Suprapubic skin (tissue), 4 donors: ENCODE results near the gene TTC12. TPM values are rescaled to one million over a fixed set of nuclear protein-coding genes. Genes with fewer than 3 reads are reported as not detected.

ENCODE experiments used
- DNase-seq, 2 donors: peaks; one replicate each; pipeline ENCODE4 v3.0.0-alpha.2; 2019; ENCODE audit warnings: low spot score in 2 of 2
- H3K27ac ChIP-seq: fragments of 200-600 bp; sonication (generic); one replicate; pipeline ENCODE4 v1.5.1; 2019
- H3K27me3 ChIP-seq: fragments of 200-600 bp; sonication (generic); one replicate; pipeline ENCODE4 v1.5.1; 2019
- H3K36me3 ChIP-seq: fragments of 200-600 bp; sonication (generic); one replicate; pipeline ENCODE4 v1.5.1; 2019
- H3K4me1 ChIP-seq: fragments of 200-600 bp; sonication (generic); one replicate; pipeline ENCODE4 v1.5.1; 2019
- H3K4me3 ChIP-seq: fragments of 200-600 bp; sonication (generic); one replicate; pipeline ENCODE4 v1.5.1; 2019; ENCODE audit warnings: mild to moderate bottlenecking
- H3K9me3 ChIP-seq: fragments of 200-600 bp; sonication (generic); one replicate; pipeline ENCODE4 v1.5.1; 2019
- CTCF ChIP-seq, 2 donors: fragments of 200-600 bp in 1 of 2; fragments of 450-650 bp in 1 of 2; sonication (generic) in 1 of 2; IDR thresholded peaks; one replicate each; pipeline ENCODE4 v1.5.1; 2016 to 2019; ENCODE audit warnings: antibody characterized with exemption in 2 of 2, mild to moderate bottlenecking in 1 of 2, moderate library complexity in 1 of 2
- EP300 ChIP-seq: sonication (generic); formaldehyde crosslinking; IDR thresholded peaks from one replicate; pipeline ENCODE4 v1.6.1; 2017; ENCODE audit warnings: antibody characterized with exemption
- POLR2A ChIP-seq, 2 donors: fragments of 450-650 bp; IDR thresholded peaks; one replicate each; pipeline ENCODE4 v1.6.1; 2017; ENCODE audit warnings: antibody characterized with exemption in 2 of 2, mild to moderate bottlenecking in 2 of 2, moderate library complexity in 2 of 2
- POLR2AphosphoS5 ChIP-seq, 3 donors: sonication (generic); formaldehyde crosslinking; IDR thresholded peaks; one replicate each; pipeline ENCODE4 v1.6.1; 2017; ENCODE audit warnings: antibody characterized with exemption in 3 of 3
- WGBS: methylation state at CpG from one replicate; pipeline ENCODE4 v1.1.5; 2018; 5-methylcytosine and 5-hydroxymethylcytosine counted together
- total RNA-seq, 4 donors: library from RNA; depleted of rRNA; stranded (reverse); fragments of >200 nt; gene quantifications; one replicate each; pipeline ENCODE4 v1.1.0, GENCODE V29; 2016

The TTC12 gene
- total RNA-seq, 4 donors from 2014 or later: 9.5 to 67.8 (median 30.3) TPM

- WGBS: 89% methylated on average over 10 of the region's 10 CpGs
- TF ChIP-seq CTCF (IDR thresholded peaks at IDR 0.05) (no peak), POLR2A (IDR thresholded peaks at IDR 0.05) (no peak), EP300 (no peak), POLR2AphosphoS5 (IDR thresholded peaks at IDR 0.05) (no peak)
- Histone ChIP-seq H3K36me3 (no peaks in the 10 kb centered on the region), H3K27ac (no peak overlapping the region), H3K27me3 (no peaks in the 10 kb centered on the region), H3K4me1 (no peaks in the 10 kb centered on the region), H3K4me3 (no peak overlapping the region), H3K9me3 (no peaks in the 10 kb centered on the region)
- DNase-seq: no peak
Measured at GRCh38 chr11:113273720-113274119, 40.7 kb upstream of the TTC12 start.

- Histone ChIP-seq H3K27ac (no peak overlapping the region), H3K4me3 (no peak overlapping the region), H3K36me3 (no peaks in the 10 kb centered on the region), H3K4me1 (no peaks in the 10 kb centered on the region), H3K9me3 (no peaks in the 10 kb centered on the region), H3K27me3 (no peaks in the 10 kb centered on the region)
- TF ChIP-seq POLR2AphosphoS5 (IDR thresholded peaks at IDR 0.05): no peak
- no peak for TF ChIP-seq POLR2A (IDR thresholded peaks at IDR 0.05)
- TF ChIP-seq CTCF (IDR thresholded peaks at IDR 0.05): no peak
- no peak for TF ChIP-seq EP300
- 85% methylated on average over 16 of the region's 19 CpGs for whole genome bisulfite sequencing
- DNase-seq: peak in 1 of 2 donors; percentile 49
Measured at GRCh38 chr11:113274713-113275582, 39.4 kb upstream of the TTC12 start.

GRCh38 chr11:113275602-113276001, 38.8 kb upstream of the TTC12 start:
- Histone ChIP-seq H3K9me3 (no peaks in the 10 kb centered on the region), H3K36me3 (no peaks in the 10 kb centered on the region), H3K27ac (no peak overlapping the region), H3K4me3 (no peak overlapping the region), H3K4me1 (no peaks in the 10 kb centered on the region), H3K27me3 (no peaks in the 10 kb centered on the region)
- TF ChIP-seq EP300: no peak
- no peak for TF ChIP-seq CTCF (IDR thresholded peaks at IDR 0.05)
- no peak for TF ChIP-seq POLR2AphosphoS5 (IDR thresholded peaks at IDR 0.05)
- no peak for TF ChIP-seq POLR2A (IDR thresholded peaks at IDR 0.05)
- 83% methylated on average over 7 of the region's 7 CpGs for WGBS
- peak in 1 of 2 donors; percentile 4 for DNase-seq

- no peak for DNase-seq
- Histone ChIP-seq H3K4me1 (no peaks in the 10 kb centered on the region), H3K9me3 (no peaks in the 10 kb centered on the region), H3K4me3 (no peak overlapping the region), H3K27me3 (no peaks in the 10 kb centered on the region), H3K36me3 (no peaks in the 10 kb centered on the region), H3K27ac (no peak overlapping the region)
- WGBS: 98% methylated on average over 2 of the region's 2 CpGs
- no peak for TF ChIP-seq EP300
- no peak for TF ChIP-seq POLR2A (IDR thresholded peaks at IDR 0.05)
Measured at GRCh38 chr11:113276466-113276865, 37.9 kb upstream of the TTC12 start.

- Histone ChIP-seq H3K27me3 (no peaks in the 10 kb centered on the region), H3K9me3 (no peaks in the 10 kb centered on the region), H3K36me3 (no peaks in the 10 kb centered on the region), H3K4me3 (no peak overlapping the region), H3K4me1 (no peaks in the 10 kb centered on the region), H3K27ac (no peak overlapping the region)
- 96% methylated on average over 5 of the region's 5 CpGs for WGBS
- TF ChIP-seq POLR2A (IDR thresholded peaks at IDR 0.05) (no peak), EP300 (no peak), POLR2AphosphoS5 (IDR thresholded peaks at IDR 0.05) (no peak), CTCF (IDR thresholded peaks at IDR 0.05) (no peak)
- DNase-seq: peak in 1 of 2 donors; percentile 52
Measured at GRCh38 chr11:113277907-113278306, 36.5 kb upstream of the TTC12 start.
